GM23248 (cell line): Measurements from ENCODE around the gene SYT1. TPM values are rescaled to one million over a fixed set of nuclear protein-coding genes. Genes with fewer than 3 reads are reported as not detected.

ENCODE experiments used
- DNase-seq: peaks from one replicate; pipeline ENCODE4 v3.0.0-alpha.2; 2015
- H2AFZ ChIP-seq: fragments of 200-600 bp; sonication (generic); 2 replicates; pipeline ENCODE4 v1.6.1; 2016; ENCODE audit warnings: antibody characterized with exemption
- H3F3A ChIP-seq: fragments of 200-600 bp; sonication (generic); 2 replicates; pipeline ENCODE4 v1.6.1; 2016; ENCODE audit warnings: mild to moderate bottlenecking, antibody characterized with exemption, mixed run types; ENCODE audit not compliant: insufficient read depth
- H3K27ac ChIP-seq: fragments of 200-600 bp; sonication (generic); 2 replicates; pipeline ENCODE4 v1.5.1; 2016; ENCODE audit warnings: mild to moderate bottlenecking
- H3K27me3 ChIP-seq: fragments of 200-600 bp; sonication (generic); replicated peaks from 2 replicates; pipeline ENCODE4 v1.6.1; 2016; ENCODE audit warnings: mild to moderate bottlenecking; ENCODE audit not compliant: insufficient read depth
- H3K36me3 ChIP-seq: fragments of 200-600 bp; sonication (generic); 2 replicates; pipeline ENCODE4 v1.6.1; 2016; ENCODE audit warnings: low read depth, mild to moderate bottlenecking
- H3K4me1 ChIP-seq: fragments of 200-600 bp; sonication (generic); 2 replicates; pipeline ENCODE4 v1.6.1; 2016; ENCODE audit warnings: mild to moderate bottlenecking; ENCODE audit not compliant: insufficient read depth
- H3K4me2 ChIP-seq: fragments of 200-600 bp; sonication (generic); one replicate; pipeline ENCODE4 v1.6.1; 2016; ENCODE audit warnings: mild to moderate bottlenecking; ENCODE audit not compliant: unreplicated experiment
- H3K4me3 ChIP-seq: fragments of 200-600 bp; sonication (generic); 2 replicates; pipeline ENCODE4 v1.5.1; 2016; ENCODE audit warnings: mild to moderate bottlenecking
- H3K79me2 ChIP-seq: fragments of 200-600 bp; sonication (generic); 2 replicates; pipeline ENCODE4 v1.6.1; 2016; ENCODE audit warnings: mild to moderate bottlenecking; ENCODE audit not compliant: insufficient read depth
- H3K9ac ChIP-seq: fragments of 200-600 bp; sonication (generic); 2 replicates; pipeline ENCODE4 v1.6.1; 2016; ENCODE audit warnings: mild to moderate bottlenecking
- H3K9me2 ChIP-seq: fragments of 200-600 bp; sonication (generic); 2 replicates; pipeline ENCODE4 v1.6.1; 2016; ENCODE audit warnings: mixed run types, mild to moderate bottlenecking, moderate library complexity; ENCODE audit not compliant: insufficient read depth
- H3K9me3 ChIP-seq: fragments of 200-600 bp; sonication (generic); one replicate; pipeline ENCODE4 v1.6.1; 2017; ENCODE audit warnings: low read depth
- H4K20me1 ChIP-seq: fragments of 200-600 bp; sonication (generic); 2 replicates; pipeline ENCODE4 v1.6.0; 2016; ENCODE audit not compliant: insufficient read depth
- EZH2 ChIP-seq: fragments of 200-600 bp; sonication (generic); IDR thresholded peaks from 2 replicates; pipeline ENCODE4 v1.6.1; 2018; ENCODE audit warnings: antibody characterized with exemption, mild to moderate bottlenecking; ENCODE audit not compliant: insufficient read depth, poor library complexity, severe bottlenecking
- EZH2phosphoT487 ChIP-seq: fragments of 200-600 bp; sonication (generic); IDR thresholded peaks from 2 replicates; pipeline ENCODE4 v1.6.1; 2018; ENCODE audit warnings: antibody characterized with exemption, moderate library complexity, mild to moderate bottlenecking, low read depth; ENCODE audit not compliant: insufficient read depth
- WGBS, 2 experiments: methylation state at CpG; one replicate each; pipeline ENCODE4 v1.1.6; 2015 to 2017; ENCODE audit warnings: low lambda C conversion rate in 2 of 2, low coverage in 1 of 2; ENCODE audit errors: missing lambda C conversion rate in 2 of 2; 5-methylcytosine and 5-hydroxymethylcytosine counted together
- in situ Hi-C: fragments of 300-500 bp; cut with MboI; formaldehyde crosslinking; loops from 2 replicates; pipeline ENCODE4 v1.15.0; 2020
- polyA plus RNA-seq: library from polyadenylated mRNA; unstranded; fragments of >200 nt; fragmentation: Nextera tagmentation; extraction: Ambion mirVana; gene quantifications from 2 replicates; pipeline ENCODE4 v1.2.1, GENCODE V29; 2016
- total RNA-seq: library from RNA; depleted of rRNA; stranded (reverse); fragments of >200 nt; shearing (Covaris generic); gene quantifications from 2 replicates; pipeline ENCODE4 v1.2.3, GENCODE V29; 2014

SYT1 gene
- total and polyA plus RNA-seq, 2 experiments from 2014 or later = 1.7 to 2.4 TPM

- DNase-seq = no peak
- Histone ChIP-seq H3K9me2 (no peaks in the 10 kb centered on the region), H3F3A (no peaks in the 10 kb centered on the region), H3K36me3 (no peaks in the 10 kb centered on the region), H3K79me2 (no peaks in the 10 kb centered on the region), H3K4me3 (no peak overlapping the region), H4K20me1 (no peaks in the 10 kb centered on the region), H3K27ac (no peak overlapping the region), H3K9ac (no peak overlapping the region), H3K9me3 (no peaks in the 10 kb centered on the region), H3K4me1 (no peaks in the 10 kb centered on the region; the same call in 1 of the 2 replicates), H3K4me2 (no peak overlapping the region), H2AFZ (no peak overlapping the region), H3K27me3 (no peaks in the 10 kb centered on the region)
- TF ChIP-seq EZH2 (no peak), EZH2phosphoT487 (no peak)
- WGBS, 2 experiments = 95 to 100% methylated on average over 2 of the region's 2 CpGs
- in situ Hi-C loops = no loop called here
Measured at GRCh38 chr12:78933014-78933413, 68.4 kb downstream of the SYT1 start.

- DNase-seq = no peak
- Histone ChIP-seq H3F3A (no peaks in the 10 kb centered on the region), H3K27ac (no peak overlapping the region), H4K20me1 (no peaks in the 10 kb centered on the region), H3K36me3 (no peaks in the 10 kb centered on the region), H3K4me2 (no peak overlapping the region), H3K4me1 (no peaks in the 10 kb centered on the region; the same call in 1 of the 2 replicates), H3K4me3 (no peak overlapping the region), H3K79me2 (no peaks in the 10 kb centered on the region), H3K27me3 (no peaks in the 10 kb centered on the region), H3K9me2 (no peaks in the 10 kb centered on the region), H2AFZ (no peak overlapping the region), H3K9me3 (no peaks in the 10 kb centered on the region), H3K9ac (no peak overlapping the region)
- in situ Hi-C loops = no loop called here
- TF ChIP-seq EZH2 (no peak), EZH2phosphoT487 (no peak)
- WGBS, 2 experiments = 61 to 65% methylated on average over 4 of the region's 4 CpGs
Measured at GRCh38 chr12:78938341-78939084, 73.9 kb downstream of the SYT1 start.

DNA sequence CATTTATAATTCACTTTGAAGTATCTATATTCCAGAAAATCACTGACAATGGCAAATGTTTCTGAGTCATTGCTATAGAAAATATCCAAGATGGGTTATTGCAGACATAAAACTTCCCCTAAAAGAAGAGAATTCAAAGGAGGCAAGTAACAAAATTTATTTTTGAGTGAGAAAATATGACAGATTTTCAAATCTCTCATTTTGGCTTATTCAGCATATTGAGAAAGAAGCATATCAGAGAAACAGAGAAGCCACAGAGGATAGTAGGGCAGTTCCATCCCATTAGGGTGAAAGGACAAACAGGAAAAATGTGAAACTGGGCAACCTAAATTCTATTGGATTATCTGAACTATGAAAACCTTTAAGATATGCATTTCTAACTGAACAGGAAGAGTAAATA lies 85.0 kb downstream of the SYT1 start:
- Histone ChIP-seq H3K4me3 (no peak overlapping the region), H3K27ac (no peak overlapping the region), H3K4me2 (no peak overlapping the region), H4K20me1 (no peaks in the 10 kb centered on the region), H2AFZ (no peak overlapping the region), H3F3A (no peaks in the 10 kb centered on the region), H3K4me1 (no peaks in the 10 kb centered on the region), H3K79me2 (no peaks in the 10 kb centered on the region), H3K9me3 (no peaks in the 10 kb centered on the region), H3K36me3 (0 out of 2 replicates have a peak, but pooled peaks cover 5% of the 10 kb centered on the region), H3K9ac (no peak overlapping the region), H3K9me2 (no peaks in the 10 kb centered on the region), H3K27me3 (no peaks in the 10 kb centered on the region)
- no peak for DNase-seq
- TF ChIP-seq EZH2phosphoT487 (no peak), EZH2 (no peak)
- in situ Hi-C loops = no loop called here

- Histone ChIP-seq H3K4me2 (no peak overlapping the region), H3K27ac (no peak overlapping the region), H3F3A (no peaks in the 10 kb centered on the region), H2AFZ (no peak overlapping the region), H3K36me3 (0 out of 2 replicates have a peak, but pooled peaks cover 5% of the 10 kb centered on the region), H3K4me3 (no peak overlapping the region), H3K27me3 (no peaks in the 10 kb centered on the region), H3K9ac (no peak overlapping the region), H4K20me1 (no peaks in the 10 kb centered on the region), H3K79me2 (no peaks in the 10 kb centered on the region), H3K9me2 (no peaks in the 10 kb centered on the region), H3K9me3 (no peaks in the 10 kb centered on the region), H3K4me1 (no peaks in the 10 kb centered on the region)
- TF ChIP-seq EZH2 (no peak), EZH2phosphoT487 (no peak)
- no peak for DNase-seq
- in situ Hi-C loops = no loop called here
- 58 to 65% methylated on average over 11 of the region's 11 CpGs for WGBS, 2 experiments
Measured at GRCh38 chr12:78951803-78952551, 87.4 kb downstream of the SYT1 start.
